HUES6 (cell line): ENCODE measurements around the gene EEFSEC.

ENCODE experiments used
- H3K27ac ChIP-seq: 2 replicates; pipeline ENCODE4 v1.7.0; 2013; ENCODE audit warnings: low read depth, mild to moderate bottlenecking, low read length, inconsistent platforms
- H3K27me3 ChIP-seq: 2 replicates; pipeline ENCODE4 v1.6.1; 2013; ENCODE audit warnings: low read length; ENCODE audit not compliant: control insufficient read depth, insufficient read depth
- H3K36me3 ChIP-seq: 2 replicates; pipeline ENCODE4 v1.6.1; 2013; ENCODE audit warnings: low read length; ENCODE audit not compliant: control insufficient read depth, insufficient read depth
- H3K4me1 ChIP-seq: 2 replicates; pipeline ENCODE4 v1.6.1; 2013; ENCODE audit warnings: low read length; ENCODE audit not compliant: control insufficient read depth, insufficient read depth
- H3K4me3 ChIP-seq: 2 replicates; pipeline ENCODE4 v1.5.1; 2013; ENCODE audit warnings: low read depth, low read length
- H3K9ac ChIP-seq: one replicate; pipeline ENCODE4 v1.6.1; 2013; ENCODE audit warnings: mild to moderate bottlenecking, low read length
- H3K9me3 ChIP-seq: 2 replicates; pipeline ENCODE4 v1.6.1; 2013; ENCODE audit warnings: low read depth, low read length; ENCODE audit not compliant: control insufficient read depth, insufficient read depth

EEFSEC gene

DNA sequence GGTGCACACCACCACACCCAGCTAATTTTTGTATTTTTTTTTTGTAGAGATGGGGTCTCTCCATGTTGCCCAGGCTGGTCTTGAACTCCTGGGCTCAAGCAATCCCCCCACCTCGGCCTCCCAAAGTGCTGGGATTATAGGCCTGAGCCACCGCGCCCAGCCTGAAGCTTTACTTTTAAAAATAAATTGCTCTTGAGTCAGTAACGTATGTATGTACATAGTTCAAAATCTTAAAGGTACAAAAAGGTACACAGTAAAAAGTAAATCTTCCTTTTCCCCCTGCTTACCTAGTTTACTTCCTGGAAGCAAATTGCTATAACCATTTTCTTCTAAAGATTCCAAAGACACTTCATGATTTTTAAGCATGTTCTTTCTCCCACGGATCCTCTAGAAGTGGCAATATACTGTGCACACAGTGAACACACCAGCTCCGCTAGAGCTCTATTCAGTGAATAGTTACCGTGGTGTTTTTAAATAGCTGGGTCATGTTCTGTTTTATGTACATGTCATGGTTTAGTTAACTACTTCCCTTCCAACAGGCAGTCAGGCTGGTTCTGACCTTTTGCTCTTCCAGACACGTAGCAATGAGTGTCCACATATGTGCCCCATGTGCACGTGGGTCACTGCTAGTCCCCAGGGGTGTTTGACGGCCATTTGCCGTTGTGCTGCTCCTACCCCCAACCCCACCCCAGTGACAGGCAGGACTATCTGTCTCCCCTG lies 82.1 kb downstream of the EEFSEC start:
- H3K36me3 ChIP-seq = no peaks in the 10 kb centered on the region
- peaks cover 11% of the 10 kb centered on the region for H3K4me1 ChIP-seq
- no peak overlapping the region for H3K9ac ChIP-seq
- no peak overlapping the region for H3K4me3 ChIP-seq
- no peak overlapping the region for H3K27ac ChIP-seq
- no peaks in the 10 kb centered on the region for H3K9me3 ChIP-seq
- H3K27me3 ChIP-seq = no peaks in the 10 kb centered on the region

GRCh38 chr3:128236657-128237056 lies 83.4 kb downstream of the EEFSEC start:
- Histone ChIP-seq H3K27ac (no peak overlapping the region), H3K9ac (no peak overlapping the region), H3K27me3 (no peaks in the 10 kb centered on the region), H3K4me3 (no peak overlapping the region), H3K9me3 (no peaks in the 10 kb centered on the region), H3K36me3 (no peaks in the 10 kb centered on the region), H3K4me1 (peaks cover 5% of the 10 kb centered on the region)

GRCh38 chr3:128237348-128238183 lies 84.3 kb downstream of the EEFSEC start:
- H3K27ac ChIP-seq = no peak overlapping the region
- peaks cover 3% of the 10 kb centered on the region; the same call in 1 of the 2 replicates for H3K4me1 ChIP-seq
- no peak overlapping the region for H3K9ac ChIP-seq
- no peaks in the 10 kb centered on the region for H3K36me3 ChIP-seq
- no peak overlapping the region for H3K4me3 ChIP-seq
- no peaks in the 10 kb centered on the region for H3K27me3 ChIP-seq
- no peaks in the 10 kb centered on the region for H3K9me3 ChIP-seq

GRCh38 chr3:128238184-128238489 lies 84.9 kb downstream of the EEFSEC start:
- H3K36me3 ChIP-seq = no peaks in the 10 kb centered on the region
- H3K4me3 ChIP-seq = no peak overlapping the region
- no peaks in the 10 kb centered on the region for H3K27me3 ChIP-seq
- no peak overlapping the region for H3K27ac ChIP-seq
- no peaks in the 10 kb centered on the region; the same call in 1 of the 2 replicates for H3K4me1 ChIP-seq
- no peak overlapping the region for H3K9ac ChIP-seq
- no peaks in the 10 kb centered on the region for H3K9me3 ChIP-seq

DNA sequence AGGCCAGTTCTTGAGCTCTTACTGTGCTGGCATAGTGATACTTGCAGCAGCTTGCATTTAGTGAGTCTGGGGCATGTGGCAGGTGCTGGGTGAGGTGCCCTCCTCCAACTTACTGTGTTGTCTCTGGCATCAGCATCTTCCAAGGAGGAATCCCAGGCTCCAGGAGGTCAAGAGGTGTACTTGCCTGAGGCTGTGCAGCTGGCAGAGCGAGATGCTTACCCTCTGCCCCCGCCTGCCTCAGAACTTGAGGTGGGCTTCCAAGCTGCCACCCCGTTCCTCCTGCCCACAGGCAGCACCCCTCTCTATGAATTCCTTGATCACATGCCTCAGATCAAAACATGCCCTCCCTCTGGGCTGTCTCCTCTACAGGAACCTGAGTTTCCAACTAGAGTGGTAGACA lies 86.0 kb downstream of the EEFSEC start:
- no peaks in the 10 kb centered on the region; the same call in 1 of the 2 replicates for H3K4me1 ChIP-seq
- H3K9me3 ChIP-seq = no peaks in the 10 kb centered on the region
- H3K4me3 ChIP-seq = no peak overlapping the region
- no peak overlapping the region for H3K27ac ChIP-seq
- no peak overlapping the region for H3K9ac ChIP-seq
- no peaks in the 10 kb centered on the region for H3K27me3 ChIP-seq
- no peaks in the 10 kb centered on the region for H3K36me3 ChIP-seq

DNA sequence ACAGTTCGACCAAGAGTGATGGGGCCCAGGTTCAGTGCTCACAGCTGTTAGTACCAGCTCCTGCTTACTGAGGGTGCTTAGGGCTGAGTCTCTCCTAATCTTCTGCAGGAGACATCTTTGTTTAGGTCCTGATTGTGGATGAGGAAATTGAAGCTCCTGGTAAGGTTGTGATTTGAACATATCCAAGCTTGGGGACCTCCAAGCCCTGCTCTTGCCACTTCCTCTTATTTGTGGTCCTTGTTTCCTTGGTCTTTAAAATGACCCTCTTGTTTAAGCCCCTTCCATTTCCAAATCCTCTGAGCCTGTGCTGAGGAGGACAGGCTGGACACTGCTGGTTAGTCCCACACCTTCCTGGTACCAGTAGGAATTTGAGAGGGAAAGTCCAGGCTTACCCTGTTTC lies 87.0 kb downstream of the EEFSEC start:
- Histone ChIP-seq H3K4me1 (no peaks in the 10 kb centered on the region; the same call in 1 of the 2 replicates), H3K9ac (no peak overlapping the region), H3K27ac (no peak overlapping the region), H3K36me3 (no peaks in the 10 kb centered on the region), H3K4me3 (no peak overlapping the region), H3K27me3 (no peaks in the 10 kb centered on the region), H3K9me3 (no peaks in the 10 kb centered on the region)

GRCh38 chr3:128241741-128242140 lies 88.5 kb downstream of the EEFSEC start:
- no peak overlapping the region for H3K9ac ChIP-seq
- H3K36me3 ChIP-seq = 0 out of 2 replicates have a peak, but pooled peaks cover under 1% of the 10 kb centered on the region
- H3K4me3 ChIP-seq = no peak overlapping the region
- H3K27me3 ChIP-seq = no peaks in the 10 kb centered on the region
- no peaks in the 10 kb centered on the region; the same call in 1 of the 2 replicates for H3K4me1 ChIP-seq
- H3K27ac ChIP-seq = no peak overlapping the region
- no peaks in the 10 kb centered on the region for H3K9me3 ChIP-seq

DNA sequence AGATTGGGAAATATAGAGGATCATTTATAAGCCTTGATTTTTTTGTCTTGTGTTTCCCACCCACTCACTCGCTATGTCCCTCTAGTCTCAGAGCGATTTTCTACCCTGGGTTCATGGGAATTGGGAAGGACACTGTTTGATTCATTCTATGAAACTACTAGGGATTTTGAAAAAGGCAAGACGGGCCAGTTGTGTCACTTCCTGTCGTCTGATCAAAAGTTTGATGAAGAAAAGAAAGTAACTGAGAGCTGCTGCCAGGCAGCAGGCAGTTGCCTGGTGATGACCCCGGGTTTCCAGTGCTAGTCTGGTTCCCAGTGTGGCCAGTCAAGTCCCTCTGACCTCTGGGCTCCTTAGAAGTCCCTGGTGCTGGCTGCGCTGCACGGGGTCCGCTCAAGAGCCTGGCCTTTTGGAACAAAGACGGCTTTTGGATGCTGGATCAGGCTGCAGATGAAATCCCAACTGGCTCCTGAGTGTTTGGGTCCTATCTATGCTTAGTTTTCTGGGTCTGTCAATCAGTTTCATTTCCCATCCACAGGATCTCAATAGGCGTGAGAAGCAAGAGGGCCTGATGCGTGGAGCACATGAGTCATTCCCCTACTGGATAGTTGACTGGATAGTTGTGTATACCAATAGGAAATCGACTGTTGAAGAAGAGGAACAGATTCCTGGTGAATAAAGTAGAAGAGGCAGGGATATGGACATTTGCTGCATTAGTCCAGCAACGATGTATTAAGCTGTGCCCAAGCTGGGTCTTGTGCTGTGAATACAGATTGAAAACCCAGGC lies 89.7 kb downstream of the EEFSEC start:
- Histone ChIP-seq H3K36me3 (peaks cover 5% of the 10 kb centered on the region; the same call in 1 of the 2 replicates), H3K27ac (no peak overlapping the region), H3K9me3 (no peaks in the 10 kb centered on the region), H3K27me3 (no peaks in the 10 kb centered on the region), H3K4me1 (no peaks in the 10 kb centered on the region; the same call in 1 of the 2 replicates), H3K9ac (no peak overlapping the region), H3K4me3 (no peak overlapping the region)

- no peaks in the 10 kb centered on the region for H3K27me3 ChIP-seq
- no peaks in the 10 kb centered on the region for H3K9me3 ChIP-seq
- H3K9ac ChIP-seq = no peak overlapping the region
- H3K36me3 ChIP-seq = peaks cover 5% of the 10 kb centered on the region; the same call in 1 of the 2 replicates
- H3K4me3 ChIP-seq = no peak overlapping the region
- no peak overlapping the region for H3K27ac ChIP-seq
- H3K4me1 ChIP-seq = no peaks in the 10 kb centered on the region; the same call in 1 of the 2 replicates
These were observed 90.6 kb downstream of the EEFSEC start for GRCh38 chr3:128243602-128244504.

DNA sequence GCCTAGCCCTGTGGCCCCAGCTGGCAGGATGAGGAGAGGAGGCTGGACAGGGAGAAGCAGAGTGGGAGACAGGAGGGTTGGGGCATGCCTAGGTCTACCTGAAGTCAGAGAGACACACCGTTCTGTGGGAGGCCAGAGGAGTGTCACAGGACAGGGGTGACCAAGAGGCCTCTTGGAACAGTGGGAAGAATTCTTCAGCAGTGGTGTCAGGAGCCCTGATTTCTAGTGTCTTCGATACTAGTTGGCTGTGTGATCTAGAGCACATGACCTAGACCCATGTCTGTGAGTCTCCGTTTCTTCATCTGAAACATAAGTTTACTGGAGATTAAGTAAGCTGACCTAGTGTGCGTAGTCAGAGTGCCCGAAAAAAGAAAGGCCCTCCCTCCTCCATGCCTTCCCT lies 92.2 kb downstream of the EEFSEC start:
- Histone ChIP-seq H3K27me3 (no peaks in the 10 kb centered on the region), H3K27ac (no peak overlapping the region), H3K9me3 (no peaks in the 10 kb centered on the region; the same call in 1 of the 2 replicates), H3K4me1 (no peaks in the 10 kb centered on the region; the same call in 1 of the 2 replicates), H3K9ac (no peak overlapping the region), H3K4me3 (no peak overlapping the region), H3K36me3 (peaks cover 5% of the 10 kb centered on the region; the same call in 1 of the 2 replicates)
